ENCODE data around the gene EAF1.

DNA sequence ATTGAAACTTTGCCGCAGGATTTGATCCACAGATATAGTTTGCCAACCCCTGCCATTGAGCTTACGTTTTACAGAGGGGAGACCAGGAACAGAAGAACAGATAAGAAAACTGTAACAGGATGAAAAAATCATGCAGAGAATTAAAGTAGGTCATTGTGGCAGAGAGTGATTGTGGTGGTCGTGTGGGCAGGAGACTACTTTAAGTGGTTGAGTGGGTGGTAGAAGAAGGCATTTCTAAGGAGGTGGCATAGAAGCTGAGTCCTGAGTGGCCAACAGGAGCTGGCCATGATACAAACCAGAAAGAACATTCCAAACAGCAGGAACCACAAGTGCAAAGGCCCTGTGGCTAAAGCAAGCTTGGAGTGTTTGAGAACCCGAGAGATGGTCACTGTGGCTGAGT, 59.6 kb downstream of the EAF1 start:
- TF ChIP-seq, protein P1, sequence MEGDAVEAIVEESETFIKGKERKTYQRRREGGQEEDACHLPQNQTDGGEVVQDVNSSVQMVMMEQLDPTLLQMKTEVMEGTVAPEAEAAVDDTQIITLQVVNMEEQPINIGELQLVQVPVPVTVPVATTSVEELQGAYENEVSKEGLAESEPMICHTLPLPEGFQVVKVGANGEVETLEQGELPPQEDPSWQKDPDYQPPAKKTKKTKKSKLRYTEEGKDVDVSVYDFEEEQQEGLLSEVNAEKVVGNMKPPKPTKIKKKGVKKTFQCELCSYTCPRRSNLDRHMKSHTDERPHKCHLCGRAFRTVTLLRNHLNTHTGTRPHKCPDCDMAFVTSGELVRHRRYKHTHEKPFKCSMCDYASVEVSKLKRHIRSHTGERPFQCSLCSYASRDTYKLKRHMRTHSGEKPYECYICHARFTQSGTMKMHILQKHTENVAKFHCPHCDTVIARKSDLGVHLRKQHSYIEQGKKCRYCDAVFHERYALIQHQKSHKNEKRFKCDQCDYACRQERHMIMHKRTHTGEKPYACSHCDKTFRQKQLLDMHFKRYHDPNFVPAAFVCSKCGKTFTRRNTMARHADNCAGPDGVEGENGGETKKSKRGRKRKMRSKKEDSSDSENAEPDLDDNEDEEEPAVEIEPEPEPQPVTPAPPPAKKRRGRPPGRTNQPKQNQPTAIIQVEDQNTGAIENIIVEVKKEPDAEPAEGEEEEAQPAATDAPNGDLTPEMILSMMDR (conservative IDR thresholded peaks at IDR 0.05; ENCODE audit: low read length): no peak
- TF ChIP-seq EZH2phosphoT487 (IDR thresholded peaks at IDR 0.05; ENCODE audit: borderline replicate concordance): no peak
